HEK293T (cell line): ENCODE results near the gene CACUL1.

Experiments
- CTCF ChIA-PET: fragments of 350-600 bp; formaldehyde crosslinking; extraction: SDS; loops from one replicate; lab custom pipeline; 2021; ENCODE audit warnings: antibody characterized with exemption, inconsistent platforms; lab: Yijun Ruan, JAX
- POLR2A ChIA-PET: fragments of 350-600 bp; formaldehyde crosslinking; extraction: SDS; loops from one replicate; lab custom pipeline; 2020; ENCODE audit warnings: antibody characterized with exemption, inconsistent platforms; lab: Yijun Ruan, JAX
- DNase-seq: peaks from one replicate; pipeline ENCODE4 v3.0.0; 2012; ENCODE audit warnings: mixed read lengths; ENCODE audit errors: extremely low spot score
- ARNT ChIP-seq: fragments of 450-650 bp; IDR thresholded peaks from 2 replicates; pipeline ENCODE4 v1.6.1; 2017; ENCODE audit warnings: mild to moderate bottlenecking
- BHLHE40 ChIP-seq: fragments of 450-650 bp; IDR thresholded peaks from 2 replicates; pipeline ENCODE4 v1.6.1; 2016; ENCODE audit warnings: mild to moderate bottlenecking, moderate library complexity, borderline replicate concordance
- CTBP1 ChIP-seq: fragments of 450-650 bp; IDR thresholded peaks from 2 replicates; pipeline ENCODE4 v1.6.1; 2016; ENCODE audit warnings: borderline replicate concordance
- ELF4 ChIP-seq: fragments of 450-650 bp; IDR thresholded peaks from 2 replicates; pipeline ENCODE4 v1.6.1; 2017; ENCODE audit warnings: antibody characterized with exemption
- FOXA1 ChIP-seq: fragments of 450-650 bp; IDR thresholded peaks from 2 replicates; pipeline ENCODE4 v1.6.1; 2016; ENCODE audit warnings: mild to moderate bottlenecking
- FOXK2 ChIP-seq: fragments of 450-650 bp; IDR thresholded peaks from 2 replicates; pipeline ENCODE4 v1.6.1; 2016; ENCODE audit warnings: mild to moderate bottlenecking
- FOXM1 ChIP-seq: fragments of 450-650 bp; IDR thresholded peaks from 2 replicates; pipeline ENCODE4 v1.6.1; 2017; ENCODE audit warnings: mild to moderate bottlenecking, borderline replicate concordance
- HDGF ChIP-seq: fragments of 450-650 bp; IDR thresholded peaks from 2 replicates; pipeline ENCODE4 v1.6.1; 2017; ENCODE audit warnings: antibody characterized with exemption, borderline replicate concordance
- L3MBTL2 ChIP-seq: fragments of 450-650 bp; conservative IDR thresholded peaks from 2 replicates; pipeline ENCODE4 v1.6.1; 2016; ENCODE audit warnings: mild to moderate bottlenecking
- LEF1 ChIP-seq: fragments of 450-650 bp; IDR thresholded peaks from 2 replicates; pipeline ENCODE4 v1.6.1; 2017; ENCODE audit warnings: mild to moderate bottlenecking, borderline replicate concordance
- NFRKB ChIP-seq: fragments of 450-650 bp; IDR thresholded peaks from 2 replicates; pipeline ENCODE4 v1.6.1; 2016; ENCODE audit warnings: mild to moderate bottlenecking, moderate library complexity
- PKNOX1 ChIP-seq: fragments of 450-650 bp; IDR thresholded peaks from 2 replicates; pipeline ENCODE4 v1.6.1; 2016
- SP1 ChIP-seq: fragments of 450-650 bp; IDR thresholded peaks from 2 replicates; pipeline ENCODE4 v1.6.1; 2017
- SUZ12 ChIP-seq: fragments of 450-650 bp; IDR thresholded peaks from 2 replicates; pipeline ENCODE4 v1.6.1; 2016; ENCODE audit warnings: mild to moderate bottlenecking
- TARDBP ChIP-seq: fragments of 450-650 bp; IDR thresholded peaks from 2 replicates; pipeline ENCODE4 v1.6.1; 2016
- ZNF384 ChIP-seq: fragments of 450-650 bp; IDR thresholded peaks from 2 replicates; pipeline ENCODE4 v1.6.1; 2016

The CACUL1 gene

GRCh38 chr10:118687472-118687871 lies 67.3 kb downstream of the CACUL1 start:
- POLR2A ChIA-PET: no interaction called here
- CTCF ChIA-PET: no interaction called here
- DNase-seq: no peak
- no peak for TF ChIP-seq ZNF384
- no peak for TF ChIP-seq PKNOX1
- no peak for TF ChIP-seq FOXM1
- no peak for TF ChIP-seq ARNT
- TF ChIP-seq BHLHE40: no peak
- TF ChIP-seq SUZ12: no peak
- no peak for TF ChIP-seq ELF4
- TF ChIP-seq CTBP1: no peak
- TF ChIP-seq L3MBTL2: no peak
- TF ChIP-seq TARDBP: no peak
- no peak for TF ChIP-seq FOXA1
- no peak for TF ChIP-seq FOXK2
- TF ChIP-seq HDGF: no peak
- no peak for TF ChIP-seq SP1
- no peak for TF ChIP-seq NFRKB
- no peak for TF ChIP-seq LEF1

- TF ChIP-seq FOXA1: no peak
- no peak for TF ChIP-seq SUZ12
- TF ChIP-seq ARNT: no peak
- TF ChIP-seq SP1: no peak
- no peak for TF ChIP-seq BHLHE40
- no peak for TF ChIP-seq CTBP1
- no peak for TF ChIP-seq HDGF
- TF ChIP-seq ELF4: no peak
- no peak for TF ChIP-seq L3MBTL2
- no peak for TF ChIP-seq NFRKB
- TF ChIP-seq PKNOX1: no peak
- POLR2A ChIA-PET: no interaction called here
- DNase-seq: no peak
- CTCF ChIA-PET: no interaction called here
Measured at GRCh38 chr10:118682533-118682932, 72.2 kb downstream of the CACUL1 start.

GRCh38 chr10:118680197-118680596 lies 74.6 kb downstream of the CACUL1 start:
- CTCF ChIA-PET: no interaction called here
- no peak for DNase-seq
- POLR2A ChIA-PET: no interaction called here
- no peak for TF ChIP-seq ZNF384
- no peak for TF ChIP-seq BHLHE40
- TF ChIP-seq LEF1: no peak
- no peak for TF ChIP-seq ARNT
- no peak for TF ChIP-seq L3MBTL2
- no peak for TF ChIP-seq SP1
- no peak for TF ChIP-seq TARDBP
- no peak for TF ChIP-seq CTBP1
- TF ChIP-seq PKNOX1: no peak
- TF ChIP-seq SUZ12: no peak
- TF ChIP-seq FOXM1: no peak
- no peak for TF ChIP-seq NFRKB
- TF ChIP-seq FOXA1: no peak

GRCh38 chr10:118674226-118674919 lies 80.4 kb downstream of the CACUL1 start:
- POLR2A ChIA-PET: no interaction called here
- TF ChIP-seq SUZ12: no peak
- TF ChIP-seq NFRKB: no peak
- no peak for TF ChIP-seq CTBP1
- TF ChIP-seq L3MBTL2: no peak
- no peak for TF ChIP-seq BHLHE40
- no peak for TF ChIP-seq SP1
- no peak for TF ChIP-seq FOXK2
- no peak for DNase-seq
- CTCF ChIA-PET: interaction anchor here (0.7 kb wide), 1 partner anchor 17 kb away, joined by 3 read pairs; no protein-coding TSS in a partner anchor

GRCh38 chr10:118672766-118673715 lies 81.7 kb downstream of the CACUL1 start:
- DNase-seq: no peak
- POLR2A ChIA-PET: interaction anchor here (0.9 kb wide), 1 partner anchor 81 kb away, joined by 3 read pairs; the partner anchor contains the start of gene CACUL1
- no peak for TF ChIP-seq SUZ12
- no peak for TF ChIP-seq HDGF
- no peak for TF ChIP-seq SP1
- no peak for TF ChIP-seq LEF1
- TF ChIP-seq BHLHE40: no peak
- TF ChIP-seq ELF4: no peak
- TF ChIP-seq FOXM1: no peak
- TF ChIP-seq TARDBP: no peak
- no peak for TF ChIP-seq L3MBTL2
- TF ChIP-seq FOXA1: no peak
- no peak for TF ChIP-seq ARNT
- TF ChIP-seq PKNOX1: no peak
- TF ChIP-seq FOXK2: no peak
- no peak for TF ChIP-seq CTBP1
- TF ChIP-seq NFRKB: no peak
- TF ChIP-seq ZNF384: no peak
- CTCF ChIA-PET: interaction anchor here (0.7 kb wide), 1 partner anchor 8 kb away, joined by 3 read pairs; no protein-coding TSS in a partner anchor
